HG03066 (cell line): Measurements from ENCODE around the gene HCFC1R1.
"Not testable (repeated sequence)": the region's sequence is repeated elsewhere in the genome, so short reads cannot be mapped to it uniquely, and the experiment has no call there.

Experiments
- ATAC-seq: cut with Tn5 transposase; IDR thresholded peaks from one replicate; pipeline ENCODE4 v1.9.1; 2021; ENCODE audit warnings: low read depth; ENCODE audit not compliant: unreplicated experiment

The HCFC1R1 gene

DNA sequence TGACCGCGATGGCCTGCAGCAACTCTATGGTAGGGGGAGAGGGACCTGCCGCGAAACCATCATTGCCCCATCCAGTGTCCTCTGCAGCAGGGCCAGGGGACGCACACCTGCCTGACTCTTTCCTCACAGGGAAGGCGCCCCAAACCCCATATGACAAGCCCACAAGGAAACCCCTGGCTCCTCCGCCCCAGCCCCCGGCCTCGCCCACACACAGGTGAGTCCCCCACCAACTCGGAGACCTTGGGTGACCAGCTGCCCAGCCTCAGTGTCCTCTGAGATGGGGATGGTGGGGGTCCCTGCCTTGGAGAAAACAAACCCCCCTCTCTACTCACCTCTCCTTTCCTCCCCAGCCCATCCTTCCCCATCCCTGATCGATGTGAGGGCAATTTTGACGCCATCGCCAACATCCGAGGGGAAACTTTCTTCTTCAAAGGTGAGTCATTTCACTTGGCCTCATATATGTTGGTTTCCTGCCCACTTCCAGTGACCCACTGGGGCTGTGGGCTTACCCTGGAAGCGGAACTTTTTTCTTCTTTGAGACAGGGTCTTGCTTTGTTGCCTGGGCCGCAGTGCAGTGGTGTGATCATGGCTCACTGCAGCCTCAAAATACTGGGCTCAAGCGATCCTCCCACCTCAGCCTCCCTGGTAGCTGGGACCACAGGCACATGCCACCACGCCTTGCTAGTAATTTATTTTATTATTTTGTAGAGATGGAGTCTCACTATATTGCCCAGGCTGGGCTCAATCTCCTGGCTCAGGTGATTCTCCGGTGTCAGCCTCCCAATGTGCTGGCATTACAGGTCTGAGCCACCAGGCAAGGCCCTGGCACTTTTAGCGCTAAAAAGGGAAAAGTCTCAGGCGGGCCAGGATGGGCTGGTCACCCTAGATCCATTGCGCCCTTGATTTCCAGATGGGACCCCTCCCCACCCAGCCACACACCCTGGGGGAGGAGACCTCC, 33.7 kb upstream of the HCFC1R1 start:
- ATAC-seq = no peak

- ATAC-seq = no peak
These were observed 32.8 kb upstream of the HCFC1R1 start for GRCh38 chr16:3056336-3057180.

- not testable (repeated sequence) for ATAC-seq
These were observed 32.0 kb upstream of the HCFC1R1 start for GRCh38 chr16:3055734-3056115.

GRCh38 chr16:3054965-3055733, 31.4 kb upstream of the HCFC1R1 start:
- ATAC-seq = no peak

DNA sequence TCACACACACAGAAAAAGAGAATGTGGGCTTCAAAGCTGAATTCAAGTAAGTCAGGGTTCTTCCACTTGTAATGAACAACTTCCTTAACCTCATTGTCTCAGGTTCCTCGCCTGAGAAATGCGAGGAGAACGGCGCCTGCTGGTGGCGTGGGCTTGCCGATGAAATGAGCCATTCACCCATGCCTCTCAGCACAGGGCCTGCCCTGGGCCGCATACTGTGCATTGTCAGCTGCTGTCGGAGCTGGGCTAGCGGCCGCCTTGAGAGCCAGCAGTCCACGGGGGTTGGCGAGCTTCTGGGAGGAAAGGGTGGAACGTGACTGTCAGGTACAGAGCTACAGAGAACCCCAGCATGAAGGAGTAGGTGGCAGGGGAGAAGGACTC, 29.6 kb upstream of the HCFC1R1 start:
- not testable (repeated sequence) for ATAC-seq

- ATAC-seq = not testable (repeated sequence)
These were observed 29.0 kb upstream of the HCFC1R1 start for GRCh38 chr16:3052571-3053329.

- ATAC-seq = no peak
These were observed 27.8 kb upstream of the HCFC1R1 start for GRCh38 chr16:3051494-3051893.

GRCh38 chr16:3051009-3051408, 27.3 kb upstream of the HCFC1R1 start:
- ATAC-seq = no peak

- ATAC-seq = no peak
These were observed 26.7 kb upstream of the HCFC1R1 start for GRCh38 chr16:3050487-3050886.

GRCh38 chr16:3049921-3050481, 26.3 kb upstream of the HCFC1R1 start:
- no peak for ATAC-seq

GRCh38 chr16:3047387-3047720, 23.6 kb upstream of the HCFC1R1 start:
- ATAC-seq = no peak

GRCh38 chr16:3046641-3047386, 23.1 kb upstream of the HCFC1R1 start:
- no peak for ATAC-seq

DNA sequence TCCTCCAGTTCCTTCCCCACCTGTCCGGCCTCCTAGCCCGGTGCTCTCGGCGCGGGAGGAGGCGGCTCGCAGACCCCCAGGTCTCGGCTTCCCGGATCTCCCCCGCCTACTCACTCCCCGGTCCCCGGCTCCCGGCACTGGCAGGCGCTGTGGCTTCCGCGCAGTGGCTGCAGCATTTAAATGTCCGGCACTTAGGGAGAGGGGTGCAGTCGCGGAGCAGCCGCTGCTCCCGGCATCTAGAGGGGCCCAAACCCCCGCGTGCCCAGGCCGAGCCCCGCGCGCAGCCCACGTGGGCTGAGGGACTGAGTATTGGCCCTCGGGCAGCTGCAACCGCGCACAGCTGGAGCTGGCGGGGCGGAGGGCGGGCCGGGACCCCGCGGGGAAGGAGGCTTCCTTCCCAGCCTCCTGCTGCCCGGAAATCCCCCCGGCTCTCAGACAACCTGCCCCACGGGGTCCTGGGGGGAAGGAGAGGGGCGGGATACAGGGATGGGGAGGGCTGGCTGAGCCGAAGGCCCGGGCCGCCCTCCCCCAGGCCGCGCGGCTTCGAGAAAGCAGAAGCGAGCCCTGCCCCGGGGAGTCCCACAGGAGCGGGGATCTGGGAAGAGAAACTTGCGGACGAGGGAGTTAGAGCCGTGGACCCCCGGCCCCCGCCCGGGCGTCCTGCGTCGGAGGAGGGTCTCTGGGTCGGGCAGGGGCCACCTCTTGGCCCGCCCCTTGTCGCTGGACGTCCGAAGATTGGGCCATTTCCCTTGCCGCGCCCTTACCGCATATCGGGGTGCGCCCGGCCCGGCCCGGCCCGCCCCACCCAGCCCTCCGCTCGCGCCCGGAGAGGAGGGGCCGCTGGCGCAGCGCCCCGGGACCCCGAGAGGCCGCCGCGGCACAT, 22.3 kb upstream of the HCFC1R1 start, which contains the start of gene MMP25:
Gene MMP25 (plus strand): TSS at position 804 of the 883 bp plus-strand sequence. CDS start 357 bp downstream, outside the sequence.
- no peak for ATAC-seq

DNA sequence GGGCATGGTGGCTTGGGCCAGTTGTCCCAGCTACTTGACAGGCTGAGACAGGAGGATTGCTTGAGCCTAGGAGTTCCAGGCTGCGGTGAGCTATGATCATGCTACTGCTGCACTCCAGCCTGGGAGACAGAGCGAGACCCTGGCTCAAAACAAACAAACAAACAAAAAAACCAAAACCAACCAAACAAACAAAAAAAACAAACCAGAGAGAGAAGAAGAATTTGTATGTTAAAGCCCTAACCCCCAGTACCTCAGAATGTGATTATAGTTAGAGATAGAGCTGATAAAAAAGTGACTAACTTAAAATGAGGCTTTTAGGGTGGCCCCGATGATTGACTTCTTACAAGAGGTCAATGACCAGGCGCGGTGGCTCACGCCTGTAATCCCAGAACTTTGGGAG, 21.0 kb upstream of the HCFC1R1 start:
- ATAC-seq = no peak

- no peak for ATAC-seq
These were observed 18.6 kb upstream of the HCFC1R1 start for GRCh38 chr16:3042376-3042775.

- no peak for ATAC-seq
These were observed 15.2 kb upstream of the HCFC1R1 start for GRCh38 chr16:3038896-3039295.

GRCh38 chr16:3038256-3038655, 14.5 kb upstream of the HCFC1R1 start:
- no peak for ATAC-seq

DNA sequence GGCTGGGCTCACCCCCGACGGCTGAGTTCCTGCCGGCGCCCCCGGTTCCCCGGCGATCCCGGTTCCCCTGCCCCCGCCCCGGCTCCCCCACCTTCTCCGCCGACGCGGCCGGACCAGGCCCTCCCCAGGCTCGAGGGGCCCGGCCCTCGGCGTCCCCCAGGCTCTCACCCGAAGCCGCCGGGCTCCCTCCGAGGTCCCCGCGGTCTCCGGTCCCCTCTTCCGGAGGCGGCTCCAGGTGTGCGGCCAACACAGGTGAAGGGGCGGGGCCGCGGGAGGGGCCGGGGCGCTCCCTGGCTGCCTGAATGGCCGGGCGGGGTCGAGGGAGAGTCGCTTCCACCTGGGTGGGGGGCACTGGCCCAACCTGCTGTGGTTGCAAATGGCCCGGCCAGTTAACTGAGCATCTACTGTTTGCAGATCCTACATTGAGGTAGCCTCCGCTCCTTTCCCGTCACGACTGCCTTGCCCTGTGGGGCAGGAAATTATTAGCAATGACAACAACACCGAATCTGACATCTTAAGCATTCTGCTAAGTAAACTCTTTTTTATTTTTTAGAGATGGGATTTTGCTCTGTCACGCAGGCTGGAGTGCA, 13.1 kb upstream of the HCFC1R1 start, which contains the start of gene BICDL2:
Gene BICDL2 (minus strand): TSS at position 219 of the 590 bp plus-strand sequence. CDS start 1,448 bp downstream, outside the sequence.
- no peak for ATAC-seq
